ENCODE data around the gene NAGPA. TPM values are rescaled to one million over a fixed set of nuclear protein-coding genes. Genes with fewer than 3 reads are reported as not detected.

The NAGPA gene
- total and polyA plus RNA-seq, 10 of the 15 experiments (the other 5 are each of a cell fraction or from before 2014, with no cell fraction given): 0.03 to 11.6 (median 6.6) TPM

DNA sequence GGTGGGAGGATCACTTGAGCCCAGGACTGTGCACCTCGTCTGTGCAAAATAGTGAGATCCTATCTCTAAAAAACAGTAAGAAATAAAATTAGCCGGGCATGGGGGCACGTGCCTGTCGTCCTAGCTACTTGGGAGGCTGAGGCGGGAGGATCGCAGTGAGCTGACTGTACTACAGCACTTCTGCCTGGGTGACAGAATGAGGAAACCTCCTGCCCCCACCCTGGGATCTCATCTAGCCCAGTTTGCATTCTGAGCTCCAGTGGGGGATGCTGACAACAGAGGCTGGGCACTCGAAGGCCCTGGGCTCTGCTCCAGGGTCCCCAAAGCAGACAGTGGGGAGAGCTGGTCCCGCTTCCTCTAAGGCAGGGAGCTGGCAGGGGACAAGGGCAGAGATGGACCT is 7.1 kb downstream of the NAGPA start:
- in situ Hi-C loops (cut with MboI) (no loop called here), intact Hi-C loops (cut with micrococcal nuclease; ENCODE audit: unreplicated experiment) (no loop called here)
- no peak overlapping the region for H3K27ac ChIP-seq (ENCODE audit: control insufficient read depth, insufficient read depth)
- H2AFZ ChIP-seq (ENCODE audit: control insufficient read depth, low read depth, low read length): no peak overlapping the region
- no peak overlapping the region for H3K4me2 ChIP-seq (ENCODE audit: control insufficient read depth, insufficient read depth)
- no peaks in the 10 kb centered on the region for H3K9me3 ChIP-seq (replicated peaks; ENCODE audit: control insufficient read depth, insufficient read depth, low read length)
- H3K9ac ChIP-seq (ENCODE audit: control insufficient read depth, insufficient read depth, low read length): no peak overlapping the region
- no peaks in the 10 kb centered on the region for H3K4me1 ChIP-seq (ENCODE audit: control insufficient read depth, insufficient read depth, low read length)
- CTCF ChIA-PET: no interaction called here
- RAD21 ChIA-PET (ENCODE audit: unreplicated experiment): no interaction called here
- no peak overlapping the region for H3K4me3 ChIP-seq
- no peaks in the 10 kb centered on the region for H3K79me2 ChIP-seq (ENCODE audit: control insufficient read depth, insufficient read depth, low read length)
- no peak for FAIRE-seq
- SMC1A ChIA-PET (ENCODE audit: uncharacterized antibody, unreplicated experiment): no interaction called here
- 73% methylated on average over 8 of the region's 8 CpGs for WGBS (ENCODE audit: insufficient coverage, insufficient replicate concordance, low lambda C conversion rate, missing lambda C conversion rate)
- H3K36me3 ChIP-seq (ENCODE audit: control insufficient read depth in 2 of 2, insufficient read depth in 2 of 2, low read length in 1 of 2): no peaks in the 10 kb centered on the region
- H4K20me1 ChIP-seq (ENCODE audit: control insufficient read depth, insufficient read depth): no peaks in the 10 kb centered on the region
- POLR2A ChIA-PET: interaction anchor here (0.6 kb wide), 1 partner anchor 216 kb away, joined by 3 read pairs; no protein-coding TSS in a partner anchor
- TF ChIP-seq TCF12 (IDR thresholded peaks at IDR 0.05; ENCODE audit: low read depth, low read length) (no peak), SUZ12 (IDR thresholded peaks at IDR 0.05; ENCODE audit: unreplicated experiment) (no peak), ZNF207 (IDR thresholded peaks at IDR 0.05; ENCODE audit: borderline replicate concordance) (no peak), DPF2 (IDR thresholded peaks at IDR 0.05) (no peak), NRF1 (conservative IDR thresholded peaks at IDR 0.05; ENCODE audit: low read depth, low read length) (no peak), NFYB (IDR thresholded peaks at IDR 0.05; ENCODE audit: insufficient read depth, low read depth, low read length) (no peak)
- TF ChIP-seq, protein P1, sequence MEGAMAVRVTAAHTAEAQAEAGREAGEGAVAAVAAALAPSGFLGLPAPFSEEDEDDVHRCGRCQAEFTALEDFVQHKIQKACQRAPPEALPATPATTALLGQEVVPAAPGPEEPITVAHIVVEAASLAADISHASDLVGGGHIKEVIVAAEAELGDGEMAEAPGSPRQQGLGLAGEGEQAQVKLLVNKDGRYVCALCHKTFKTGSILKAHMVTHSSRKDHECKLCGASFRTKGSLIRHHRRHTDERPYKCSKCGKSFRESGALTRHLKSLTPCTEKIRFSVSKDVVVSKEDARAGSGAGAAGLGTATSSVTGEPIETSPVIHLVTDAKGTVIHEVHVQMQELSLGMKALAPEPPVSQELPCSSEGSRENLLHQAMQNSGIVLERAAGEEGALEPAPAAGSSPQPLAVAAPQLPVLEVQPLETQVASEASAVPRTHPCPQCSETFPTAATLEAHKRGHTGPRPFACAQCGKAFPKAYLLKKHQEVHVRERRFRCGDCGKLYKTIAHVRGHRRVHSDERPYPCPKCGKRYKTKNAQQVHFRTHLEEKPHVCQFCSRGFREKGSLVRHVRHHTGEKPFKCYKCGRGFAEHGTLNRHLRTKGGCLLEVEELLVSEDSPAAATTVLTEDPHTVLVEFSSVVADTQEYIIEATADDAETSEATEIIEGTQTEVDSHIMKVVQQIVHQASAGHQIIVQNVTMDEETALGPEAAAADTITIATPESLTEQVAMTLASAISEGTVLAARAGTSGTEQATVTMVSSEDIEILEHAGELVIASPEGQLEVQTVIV (IDR thresholded peaks at IDR 0.05; ENCODE audit: borderline replicate concordance, partially characterized antibody): no peak
- TF ChIP-seq, protein P2, sequence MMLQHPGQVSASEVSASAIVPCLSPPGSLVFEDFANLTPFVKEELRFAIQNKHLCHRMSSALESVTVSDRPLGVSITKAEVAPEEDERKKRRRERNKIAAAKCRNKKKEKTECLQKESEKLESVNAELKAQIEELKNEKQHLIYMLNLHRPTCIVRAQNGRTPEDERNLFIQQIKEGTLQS (IDR thresholded peaks at IDR 0.05; ENCODE audit: borderline replicate concordance, extremely low read depth, low read depth, low read length): no peak
- TF ChIP-seq, protein P3, sequence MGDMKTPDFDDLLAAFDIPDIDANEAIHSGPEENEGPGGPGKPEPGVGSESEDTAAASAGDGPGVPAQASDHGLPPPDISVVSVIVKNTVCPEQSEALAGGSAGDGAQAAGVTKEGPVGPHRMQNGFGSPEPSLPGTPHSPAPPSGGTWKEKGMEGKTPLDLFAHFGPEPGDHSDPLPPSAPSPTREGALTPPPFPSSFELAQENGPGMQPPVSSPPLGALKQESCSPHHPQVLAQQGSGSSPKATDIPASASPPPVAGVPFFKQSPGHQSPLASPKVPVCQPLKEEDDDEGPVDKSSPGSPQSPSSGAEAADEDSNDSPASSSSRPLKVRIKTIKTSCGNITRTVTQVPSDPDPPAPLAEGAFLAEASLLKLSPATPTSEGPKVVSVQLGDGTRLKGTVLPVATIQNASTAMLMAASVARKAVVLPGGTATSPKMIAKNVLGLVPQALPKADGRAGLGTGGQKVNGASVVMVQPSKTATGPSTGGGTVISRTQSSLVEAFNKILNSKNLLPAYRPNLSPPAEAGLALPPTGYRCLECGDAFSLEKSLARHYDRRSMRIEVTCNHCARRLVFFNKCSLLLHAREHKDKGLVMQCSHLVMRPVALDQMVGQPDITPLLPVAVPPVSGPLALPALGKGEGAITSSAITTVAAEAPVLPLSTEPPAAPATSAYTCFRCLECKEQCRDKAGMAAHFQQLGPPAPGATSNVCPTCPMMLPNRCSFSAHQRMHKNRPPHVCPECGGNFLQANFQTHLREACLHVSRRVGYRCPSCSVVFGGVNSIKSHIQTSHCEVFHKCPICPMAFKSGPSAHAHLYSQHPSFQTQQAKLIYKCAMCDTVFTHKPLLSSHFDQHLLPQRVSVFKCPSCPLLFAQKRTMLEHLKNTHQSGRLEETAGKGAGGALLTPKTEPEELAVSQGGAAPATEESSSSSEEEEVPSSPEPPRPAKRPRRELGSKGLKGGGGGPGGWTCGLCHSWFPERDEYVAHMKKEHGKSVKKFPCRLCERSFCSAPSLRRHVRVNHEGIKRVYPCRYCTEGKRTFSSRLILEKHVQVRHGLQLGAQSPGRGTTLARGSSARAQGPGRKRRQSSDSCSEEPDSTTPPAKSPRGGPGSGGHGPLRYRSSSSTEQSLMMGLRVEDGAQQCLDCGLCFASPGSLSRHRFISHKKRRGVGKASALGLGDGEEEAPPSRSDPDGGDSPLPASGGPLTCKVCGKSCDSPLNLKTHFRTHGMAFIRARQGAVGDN (IDR thresholded peaks at IDR 0.05): no peak
- TF ChIP-seq, protein P4, sequence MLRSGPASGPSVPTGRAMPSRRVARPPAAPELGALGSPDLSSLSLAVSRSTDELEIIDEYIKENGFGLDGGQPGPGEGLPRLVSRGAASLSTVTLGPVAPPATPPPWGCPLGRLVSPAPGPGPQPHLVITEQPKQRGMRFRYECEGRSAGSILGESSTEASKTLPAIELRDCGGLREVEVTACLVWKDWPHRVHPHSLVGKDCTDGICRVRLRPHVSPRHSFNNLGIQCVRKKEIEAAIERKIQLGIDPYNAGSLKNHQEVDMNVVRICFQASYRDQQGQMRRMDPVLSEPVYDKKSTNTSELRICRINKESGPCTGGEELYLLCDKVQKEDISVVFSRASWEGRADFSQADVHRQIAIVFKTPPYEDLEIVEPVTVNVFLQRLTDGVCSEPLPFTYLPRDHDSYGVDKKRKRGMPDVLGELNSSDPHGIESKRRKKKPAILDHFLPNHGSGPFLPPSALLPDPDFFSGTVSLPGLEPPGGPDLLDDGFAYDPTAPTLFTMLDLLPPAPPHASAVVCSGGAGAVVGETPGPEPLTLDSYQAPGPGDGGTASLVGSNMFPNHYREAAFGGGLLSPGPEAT (IDR thresholded peaks at IDR 0.05; ENCODE audit: low read depth): no peak
- TF ChIP-seq, protein P5, sequence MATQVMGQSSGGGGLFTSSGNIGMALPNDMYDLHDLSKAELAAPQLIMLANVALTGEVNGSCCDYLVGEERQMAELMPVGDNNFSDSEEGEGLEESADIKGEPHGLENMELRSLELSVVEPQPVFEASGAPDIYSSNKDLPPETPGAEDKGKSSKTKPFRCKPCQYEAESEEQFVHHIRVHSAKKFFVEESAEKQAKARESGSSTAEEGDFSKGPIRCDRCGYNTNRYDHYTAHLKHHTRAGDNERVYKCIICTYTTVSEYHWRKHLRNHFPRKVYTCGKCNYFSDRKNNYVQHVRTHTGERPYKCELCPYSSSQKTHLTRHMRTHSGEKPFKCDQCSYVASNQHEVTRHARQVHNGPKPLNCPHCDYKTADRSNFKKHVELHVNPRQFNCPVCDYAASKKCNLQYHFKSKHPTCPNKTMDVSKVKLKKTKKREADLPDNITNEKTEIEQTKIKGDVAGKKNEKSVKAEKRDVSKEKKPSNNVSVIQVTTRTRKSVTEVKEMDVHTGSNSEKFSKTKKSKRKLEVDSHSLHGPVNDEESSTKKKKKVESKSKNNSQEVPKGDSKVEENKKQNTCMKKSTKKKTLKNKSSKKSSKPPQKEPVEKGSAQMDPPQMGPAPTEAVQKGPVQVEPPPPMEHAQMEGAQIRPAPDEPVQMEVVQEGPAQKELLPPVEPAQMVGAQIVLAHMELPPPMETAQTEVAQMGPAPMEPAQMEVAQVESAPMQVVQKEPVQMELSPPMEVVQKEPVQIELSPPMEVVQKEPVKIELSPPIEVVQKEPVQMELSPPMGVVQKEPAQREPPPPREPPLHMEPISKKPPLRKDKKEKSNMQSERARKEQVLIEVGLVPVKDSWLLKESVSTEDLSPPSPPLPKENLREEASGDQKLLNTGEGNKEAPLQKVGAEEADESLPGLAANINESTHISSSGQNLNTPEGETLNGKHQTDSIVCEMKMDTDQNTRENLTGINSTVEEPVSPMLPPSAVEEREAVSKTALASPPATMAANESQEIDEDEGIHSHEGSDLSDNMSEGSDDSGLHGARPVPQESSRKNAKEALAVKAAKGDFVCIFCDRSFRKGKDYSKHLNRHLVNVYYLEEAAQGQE (IDR thresholded peaks at IDR 0.05; ENCODE audit: low read depth, low read length): no peak
- no peaks in the 10 kb centered on the region for H3K27me3 ChIP-seq (replicated peaks in 1 of 2; ENCODE audit: control insufficient read depth in 2 of 2, insufficient read depth in 2 of 2, low read length in 1 of 2)
- no peak for ATAC-seq
- BruUV-seq (replicated peaks): no TSS peak
- DNase-seq (ENCODE audit: low read depth, low spot score): no peak

All from GM12878 (cell line).